T-helper 2 cell (primary cell): ENCODE measurements around the gene UBTD1.
"Not testable (repeated sequence)": the region's sequence is repeated elsewhere in the genome, so short reads cannot be mapped to it uniquely, and the experiment has no call there.

ENCODE experiments used
- DNase-seq, 5 experiments: peaks; one replicate each; pipeline versions ENCODE4 v3.0.0 to v3.0.0-alpha.2; 2012 to 2022

UBTD1 gene

GRCh38 chr10:97539523-97540200 lies 40.9 kb downstream of the UBTD1 start:
- DNase-seq: no peak

- DNase-seq: no peak
These were observed 42.2 kb downstream of the UBTD1 start for GRCh38 chr10:97540669-97541500.

GRCh38 chr10:97542169-97543024 lies 43.7 kb downstream of the UBTD1 start:
- peak in 1 of 5 experiments; percentile 7 for DNase-seq

GRCh38 chr10:97543025-97543546 lies 44.4 kb downstream of the UBTD1 start:
- peak in 1 of 5 experiments; percentile 31 for DNase-seq

GRCh38 chr10:97546456-97547270 lies 47.9 kb downstream of the UBTD1 start:
- DNase-seq: no peak

GRCh38 chr10:97547271-97547600 lies 48.5 kb downstream of the UBTD1 start:
- DNase-seq: no peak

GRCh38 chr10:97547962-97548361 lies 49.2 kb downstream of the UBTD1 start:
- no peak for DNase-seq

GRCh38 chr10:97548828-97549455 lies 50.2 kb downstream of the UBTD1 start:
- no peak for DNase-seq

- no peak for DNase-seq
These were observed 51.0 kb downstream of the UBTD1 start for GRCh38 chr10:97549587-97550322.

GRCh38 chr10:97550336-97551149 lies 51.8 kb downstream of the UBTD1 start:
- DNase-seq: no peak

- DNase-seq: no peak
These were observed 52.5 kb downstream of the UBTD1 start for GRCh38 chr10:97551271-97551670.

GRCh38 chr10:97553575-97554031 lies 54.9 kb downstream of the UBTD1 start:
- DNase-seq: peak in 4 of 5 experiments; percentile 11 to 49 (median 34)

- not testable (repeated sequence) for DNase-seq
These were observed 55.6 kb downstream of the UBTD1 start for GRCh38 chr10:97554336-97554735.

- not testable (repeated sequence) for DNase-seq
These were observed 56.8 kb downstream of the UBTD1 start for GRCh38 chr10:97555541-97555940.

- DNase-seq: not testable (repeated sequence)
These were observed 62.1 kb downstream of the UBTD1 start for GRCh38 chr10:97560731-97561381.

- not testable (repeated sequence) for DNase-seq
These were observed 62.8 kb downstream of the UBTD1 start for GRCh38 chr10:97561386-97562077.

- DNase-seq: not testable (repeated sequence)
These were observed 63.6 kb downstream of the UBTD1 start for GRCh38 chr10:97562329-97562728.

GRCh38 chr10:97563337-97563736 lies 64.6 kb downstream of the UBTD1 start:
- DNase-seq: no peak

GRCh38 chr10:97564776-97565175 lies 66.1 kb downstream of the UBTD1 start:
- no peak for DNase-seq
